ENCODE measurements around the gene LRRC51.

DNA sequence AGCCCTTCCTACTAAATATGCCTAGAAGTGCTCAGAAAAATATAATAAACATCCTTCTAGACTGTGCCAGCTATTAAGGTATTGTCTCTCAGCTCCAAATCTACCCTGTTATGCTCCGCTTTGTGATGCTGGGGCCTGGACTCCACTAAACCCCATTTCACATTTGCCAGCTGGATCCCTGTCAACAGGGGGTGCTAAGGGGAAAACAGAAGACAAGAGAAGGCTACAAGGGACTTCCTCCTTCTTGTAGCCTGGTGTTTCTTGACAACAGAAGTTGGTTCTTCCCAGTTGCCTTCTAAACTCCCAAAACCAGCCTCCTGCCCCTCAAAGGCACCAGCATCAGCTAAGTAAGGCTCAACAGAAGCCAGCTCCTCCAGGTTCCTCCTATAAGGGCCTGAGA lies 5.5 kb upstream of the LRRC51 start:
- TF ChIP-seq, protein P1, sequence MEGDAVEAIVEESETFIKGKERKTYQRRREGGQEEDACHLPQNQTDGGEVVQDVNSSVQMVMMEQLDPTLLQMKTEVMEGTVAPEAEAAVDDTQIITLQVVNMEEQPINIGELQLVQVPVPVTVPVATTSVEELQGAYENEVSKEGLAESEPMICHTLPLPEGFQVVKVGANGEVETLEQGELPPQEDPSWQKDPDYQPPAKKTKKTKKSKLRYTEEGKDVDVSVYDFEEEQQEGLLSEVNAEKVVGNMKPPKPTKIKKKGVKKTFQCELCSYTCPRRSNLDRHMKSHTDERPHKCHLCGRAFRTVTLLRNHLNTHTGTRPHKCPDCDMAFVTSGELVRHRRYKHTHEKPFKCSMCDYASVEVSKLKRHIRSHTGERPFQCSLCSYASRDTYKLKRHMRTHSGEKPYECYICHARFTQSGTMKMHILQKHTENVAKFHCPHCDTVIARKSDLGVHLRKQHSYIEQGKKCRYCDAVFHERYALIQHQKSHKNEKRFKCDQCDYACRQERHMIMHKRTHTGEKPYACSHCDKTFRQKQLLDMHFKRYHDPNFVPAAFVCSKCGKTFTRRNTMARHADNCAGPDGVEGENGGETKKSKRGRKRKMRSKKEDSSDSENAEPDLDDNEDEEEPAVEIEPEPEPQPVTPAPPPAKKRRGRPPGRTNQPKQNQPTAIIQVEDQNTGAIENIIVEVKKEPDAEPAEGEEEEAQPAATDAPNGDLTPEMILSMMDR (IDR thresholded peaks at IDR 0.05), result no peak
- TF ChIP-seq EP300 (IDR thresholded peaks at IDR 0.05) (no peak), POLR2AphosphoS5 (IDR thresholded peaks at IDR 0.05) (no peak), POLR2A (IDR thresholded peaks at IDR 0.05) (no peak)

Measured in sigmoid colon (tissue), 4 donors.